Measurements from ENCODE around the gene DBN1. TPM values are rescaled to one million over a fixed set of nuclear protein-coding genes. Genes with fewer than 3 reads are reported as not detected.

The DBN1 gene
- total RNA-seq, result 10 to 100 TPM; 17.0 to 55.6 (median 30.1) TPM

DNA sequence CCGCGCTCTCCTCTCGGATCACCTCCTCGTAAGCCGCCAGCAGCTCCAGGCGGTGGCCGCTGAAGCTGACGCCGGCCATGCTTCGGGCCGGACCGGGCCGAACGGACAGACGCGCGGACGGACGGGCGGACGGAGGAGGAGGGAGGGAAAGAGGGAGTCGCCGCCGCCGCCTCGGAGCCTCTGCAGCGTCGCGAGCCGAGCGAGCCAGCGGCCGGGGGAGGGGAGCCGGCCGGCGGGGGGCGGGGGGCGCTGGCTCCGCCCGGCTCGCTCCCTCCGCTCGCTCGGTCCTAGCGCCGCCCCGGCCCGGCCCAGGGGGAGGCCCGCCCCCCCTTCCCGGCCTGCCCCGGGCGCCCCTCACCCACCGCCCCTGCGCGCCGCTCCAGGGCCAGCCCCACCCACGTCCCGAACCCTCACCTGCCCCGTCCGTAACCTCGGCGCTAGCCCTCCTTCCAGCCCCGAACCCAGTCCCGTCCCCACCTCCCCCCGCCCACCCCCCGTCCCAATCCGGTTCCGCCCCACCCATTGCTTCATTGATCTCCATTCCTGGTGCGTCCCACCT lies at the start of gene DBN1:
Gene DBN1, minus strand, starts transcription at position 192 of the 559 bp plus-strand sequence. Its CDS starts 113 bp downstream, at position 79.
- peaks cover 0 to 7% (median 1%) of the 10 kb centered on the region in 4 donors for H3K27me3 ChIP-seq
- no peaks in the 10 kb centered on the region for H3K9me3 ChIP-seq
- H3K36me3 ChIP-seq, result no peaks in the 10 kb centered on the region
- H3K4me3 ChIP-seq, result peak within 1 kb of the TSS; percentile 74 to 94 (median 81)
- WGBS, 2 donors, result 5 to 20% methylated on average over 3 to 39 of the region's 69 CpGs
- peak in 1 of 2 donors; percentile 59 for ATAC-seq (ENCODE audit: low FRiP score in 2 of 2)
- DNase-seq, result peak in 1 of 2 donors; percentile 91
- H3K27ac ChIP-seq, result peak within 1 kb of the TSS; percentile 30 to 84 (median 68)
- TF ChIP-seq POLR2A (IDR thresholded peaks at IDR 0.05) (no peak), EP300 (IDR thresholded peaks at IDR 0.05) (no peak), POLR2AphosphoS5 (IDR thresholded peaks at IDR 0.05) (no peak)
- TF ChIP-seq, protein P1, sequence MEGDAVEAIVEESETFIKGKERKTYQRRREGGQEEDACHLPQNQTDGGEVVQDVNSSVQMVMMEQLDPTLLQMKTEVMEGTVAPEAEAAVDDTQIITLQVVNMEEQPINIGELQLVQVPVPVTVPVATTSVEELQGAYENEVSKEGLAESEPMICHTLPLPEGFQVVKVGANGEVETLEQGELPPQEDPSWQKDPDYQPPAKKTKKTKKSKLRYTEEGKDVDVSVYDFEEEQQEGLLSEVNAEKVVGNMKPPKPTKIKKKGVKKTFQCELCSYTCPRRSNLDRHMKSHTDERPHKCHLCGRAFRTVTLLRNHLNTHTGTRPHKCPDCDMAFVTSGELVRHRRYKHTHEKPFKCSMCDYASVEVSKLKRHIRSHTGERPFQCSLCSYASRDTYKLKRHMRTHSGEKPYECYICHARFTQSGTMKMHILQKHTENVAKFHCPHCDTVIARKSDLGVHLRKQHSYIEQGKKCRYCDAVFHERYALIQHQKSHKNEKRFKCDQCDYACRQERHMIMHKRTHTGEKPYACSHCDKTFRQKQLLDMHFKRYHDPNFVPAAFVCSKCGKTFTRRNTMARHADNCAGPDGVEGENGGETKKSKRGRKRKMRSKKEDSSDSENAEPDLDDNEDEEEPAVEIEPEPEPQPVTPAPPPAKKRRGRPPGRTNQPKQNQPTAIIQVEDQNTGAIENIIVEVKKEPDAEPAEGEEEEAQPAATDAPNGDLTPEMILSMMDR (IDR thresholded peaks at IDR 0.05), result no peak
- peaks cover 16 to 40% (median 27%) of the 10 kb centered on the region in 4 donors for H3K4me1 ChIP-seq

GRCh38 chr5:177520916-177521513 lies 47.6 kb upstream of the DBN1 start:
- H3K27ac ChIP-seq, result no peak overlapping the region
- H3K27me3 ChIP-seq, result no peaks in the 10 kb centered on the region
- H3K4me1 ChIP-seq, result peaks cover 2 to 15% (median 6%) of the 10 kb centered on the region in 4 donors
- no peaks in the 10 kb centered on the region for H3K9me3 ChIP-seq
- TF ChIP-seq, protein P1 (IDR thresholded peaks at IDR 0.05), result no peak
- no peak for TF ChIP-seq POLR2A (IDR thresholded peaks at IDR 0.05)
- TF ChIP-seq EP300 (IDR thresholded peaks at IDR 0.05), result no peak
- TF ChIP-seq POLR2AphosphoS5 (IDR thresholded peaks at IDR 0.05), result no peak
- ATAC-seq (ENCODE audit: low FRiP score in 2 of 2), result no peak
- 83 to 100% methylated on average over 1 to 2 of the region's 2 CpGs for WGBS, 2 donors
- no peak overlapping the region for H3K4me3 ChIP-seq
- peaks cover 19 to 64% (median 53%) of the 10 kb centered on the region in 4 donors for H3K36me3 ChIP-seq
- DNase-seq, result no peak

DNA sequence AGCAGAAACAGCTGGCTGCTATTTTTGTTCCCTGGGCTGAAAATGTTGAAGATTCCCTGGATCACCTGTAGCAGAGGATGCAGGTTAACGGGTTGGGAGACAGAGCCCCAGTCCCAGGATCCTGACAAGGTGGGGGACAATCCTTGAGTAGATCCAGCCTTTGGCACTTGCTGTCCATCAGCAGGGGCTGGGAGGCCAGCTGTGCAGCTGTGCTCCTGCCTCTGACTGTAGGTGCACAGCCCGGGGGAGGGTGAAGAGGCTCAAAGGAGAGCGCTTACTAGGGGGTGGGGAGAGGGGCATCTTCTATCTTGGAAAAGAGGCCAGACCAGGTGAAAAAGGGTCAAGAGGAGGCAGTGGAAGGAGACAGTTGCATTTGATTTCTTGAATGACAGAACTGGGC lies 46.8 kb upstream of the DBN1 start:
- no peak for DNase-seq
- Histone ChIP-seq H3K4me3 (no peak overlapping the region), H3K36me3 (peaks cover 19 to 65% (median 52%) of the 10 kb centered on the region in 4 donors), H3K27me3 (no peaks in the 10 kb centered on the region), H3K4me1 (peaks cover 9 to 23% (median 13%) of the 10 kb centered on the region in 4 donors), H3K27ac (no peak overlapping the region), H3K9me3 (no peaks in the 10 kb centered on the region)
- TF ChIP-seq EP300 (IDR thresholded peaks at IDR 0.05) (no peak), POLR2A (IDR thresholded peaks at IDR 0.05) (no peak), POLR2AphosphoS5 (IDR thresholded peaks at IDR 0.05) (no peak)
- TF ChIP-seq, protein P1 (IDR thresholded peaks at IDR 0.05), result no peak
- WGBS, 2 donors, result 95 to 97% methylated on average over 3 of the region's 3 CpGs
- no peak for ATAC-seq (ENCODE audit: low FRiP score in 2 of 2)

DNA sequence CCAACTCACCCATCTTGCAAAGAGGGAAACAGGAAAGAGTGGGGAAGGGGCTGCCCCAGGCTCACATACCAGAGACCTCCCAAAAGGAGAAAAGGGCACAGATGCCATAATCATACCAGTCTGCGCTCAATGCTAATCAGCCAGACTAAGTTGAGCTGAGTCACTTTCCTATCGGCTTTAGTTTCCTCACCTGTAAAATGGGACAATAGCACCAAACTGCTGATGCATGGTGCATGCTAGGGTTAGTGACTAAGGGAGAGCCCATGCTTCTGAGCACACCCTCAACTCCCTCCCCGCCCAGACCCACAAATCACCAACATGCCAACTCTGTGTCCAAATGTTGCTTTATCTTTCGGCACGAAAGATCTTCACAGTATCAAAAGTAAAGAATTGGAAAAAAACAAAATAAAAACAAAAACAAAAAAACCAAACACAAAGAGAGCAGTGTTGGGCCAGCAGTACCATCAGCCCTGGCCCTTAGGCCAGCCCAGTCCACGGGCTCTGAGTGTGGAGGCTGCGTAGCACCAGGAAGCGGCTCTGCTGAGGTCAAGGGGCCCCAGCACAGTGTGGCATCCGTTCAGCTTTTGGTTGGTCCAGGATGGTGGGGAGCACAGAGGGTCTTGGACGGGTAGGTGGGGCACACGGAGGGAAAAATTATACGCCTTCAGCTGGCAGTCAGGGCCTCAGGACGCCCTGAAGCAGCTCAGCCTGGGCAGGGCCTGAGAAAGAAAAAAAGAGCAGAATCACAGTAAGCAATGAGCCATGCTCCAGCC lies 46.2 kb upstream of the DBN1 start:
- H3K27ac ChIP-seq, result no peak overlapping the region
- TF ChIP-seq EP300 (IDR thresholded peaks at IDR 0.05) (no peak), POLR2AphosphoS5 (IDR thresholded peaks at IDR 0.05) (no peak)
- TF ChIP-seq, protein P1 (IDR thresholded peaks at IDR 0.05), result no peak
- no peak overlapping the region for H3K4me3 ChIP-seq
- H3K9me3 ChIP-seq, result no peaks in the 10 kb centered on the region
- 86% methylated on average over 13 of the region's 13 CpGs for WGBS, 2 donors
- no peaks in the 10 kb centered on the region for H3K27me3 ChIP-seq
- ATAC-seq (ENCODE audit: low FRiP score in 2 of 2) (no peak), DNase-seq (no peak)
- H3K4me1 ChIP-seq, result peaks cover 11 to 25% (median 14%) of the 10 kb centered on the region in 4 donors
- peaks cover 19 to 65% (median 52%) of the 10 kb centered on the region in 4 donors for H3K36me3 ChIP-seq
